ENCODE results near the gene SMYD3. TPM values are rescaled to one million over a fixed set of nuclear protein-coding genes. Genes with fewer than 3 reads are reported as not detected.

SMYD3 gene
- total and polyA plus RNA-seq, 9 of the 15 experiments (the other 6 are each of a cell fraction or from before 2014, with no cell fraction given): 128 to 440 (median 197) TPM

GRCh38 chr1:246497331-246497915 is 9.7 kb downstream of the SMYD3 start (continued):
- TF ChIP-seq RAD21 (CRISPR knock-in tag; conservative IDR thresholded peaks at IDR 0.05 in 1 of 2, IDR thresholded peaks at IDR 0.05 in 1 of 2) (peak; percentile 84 to 92), MTA2 (IDR thresholded peaks at IDR 0.05; ENCODE audit: low read depth) (no peak), TEAD4 (IDR thresholded peaks at IDR 0.05; ENCODE audit: low read length) (peak; percentile 33; the same call in 1 of the 2 replicates), TEAD4 (CRISPR knock-in tag; IDR thresholded peaks at IDR 0.05; ENCODE audit: borderline replicate concordance) (no peak), SPI1 (IDR thresholded peaks at IDR 0.05; ENCODE audit: borderline replicate concordance, low read depth, low read length) (peak; percentile 37; the same call in 1 of the 2 replicates), FOSL1 (tag; conservative IDR thresholded peaks at IDR 0.05) (peak; percentile 26; the same call in 1 of the 2 replicates), ZBTB9 (CRISPR knock-in tag; IDR thresholded peaks at IDR 0.05) (no peak), TAL1 (IDR thresholded peaks at IDR 0.05) (no peak), SMC3 (conservative IDR thresholded peaks at IDR 0.05; ENCODE audit: insufficient read depth, low read depth, low read length) (peak; percentile 77), SP1 (CRISPR knock-in tag; IDR thresholded peaks at IDR 0.05) (peak; percentile 32; the same call in 1 of the 2 replicates), MXD1 (CRISPR knock-in tag; IDR thresholded peaks at IDR 0.05; ENCODE audit: borderline replicate concordance, poor library complexity, severe bottlenecking) (no peak), HDAC1 (IDR thresholded peaks at IDR 0.05) (no peak), MECOM (CRISPR knock-in tag; IDR thresholded peaks at IDR 0.05) (0 out of 2 replicates have a peak, but pooled peaks have one; percentile 35), NBN (IDR thresholded peaks at IDR 0.05; ENCODE audit: low read depth) (no peak), KLF16 (IDR thresholded peaks at IDR 0.05) (0 out of 2 replicates have a peak, but pooled peaks have one; percentile 17)
- TF ChIP-seq, protein P1, sequence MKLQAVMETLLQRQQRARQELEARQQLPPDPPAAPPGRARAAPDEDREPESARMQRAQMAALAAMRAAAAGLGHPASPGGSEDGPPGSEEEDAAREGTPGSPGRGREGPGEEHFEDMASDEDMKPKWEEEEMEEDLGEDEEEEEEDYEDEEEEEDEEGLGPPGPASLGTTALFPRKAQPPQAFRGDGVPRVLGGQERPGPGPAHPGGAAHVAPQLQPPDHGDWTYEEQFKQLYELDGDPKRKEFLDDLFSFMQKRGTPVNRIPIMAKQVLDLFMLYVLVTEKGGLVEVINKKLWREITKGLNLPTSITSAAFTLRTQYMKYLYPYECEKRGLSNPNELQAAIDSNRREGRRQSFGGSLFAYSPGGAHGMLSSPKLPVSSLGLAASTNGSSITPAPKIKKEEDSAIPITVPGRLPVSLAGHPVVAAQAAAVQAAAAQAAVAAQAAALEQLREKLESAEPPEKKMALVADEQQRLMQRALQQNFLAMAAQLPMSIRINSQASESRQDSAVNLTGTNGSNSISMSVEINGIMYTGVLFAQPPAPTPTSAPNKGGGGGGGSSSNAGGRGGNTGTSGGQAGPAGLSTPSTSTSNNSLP (IDR thresholded peaks at IDR 0.05; ENCODE audit: borderline replicate concordance, low read depth, low read length): peak; percentile 88
- TF ChIP-seq, protein P2, sequence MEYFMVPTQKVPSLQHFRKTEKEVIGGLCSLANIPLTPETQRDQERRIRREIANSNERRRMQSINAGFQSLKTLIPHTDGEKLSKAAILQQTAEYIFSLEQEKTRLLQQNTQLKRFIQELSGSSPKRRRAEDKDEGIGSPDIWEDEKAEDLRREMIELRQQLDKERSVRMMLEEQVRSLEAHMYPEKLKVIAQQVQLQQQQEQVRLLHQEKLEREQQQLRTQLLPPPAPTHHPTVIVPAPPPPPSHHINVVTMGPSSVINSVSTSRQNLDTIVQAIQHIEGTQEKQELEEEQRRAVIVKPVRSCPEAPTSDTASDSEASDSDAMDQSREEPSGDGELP (CRISPR knock-in tag; IDR thresholded peaks at IDR 0.05; ENCODE audit: borderline replicate concordance): no peak
- TF ChIP-seq, protein P3, sequence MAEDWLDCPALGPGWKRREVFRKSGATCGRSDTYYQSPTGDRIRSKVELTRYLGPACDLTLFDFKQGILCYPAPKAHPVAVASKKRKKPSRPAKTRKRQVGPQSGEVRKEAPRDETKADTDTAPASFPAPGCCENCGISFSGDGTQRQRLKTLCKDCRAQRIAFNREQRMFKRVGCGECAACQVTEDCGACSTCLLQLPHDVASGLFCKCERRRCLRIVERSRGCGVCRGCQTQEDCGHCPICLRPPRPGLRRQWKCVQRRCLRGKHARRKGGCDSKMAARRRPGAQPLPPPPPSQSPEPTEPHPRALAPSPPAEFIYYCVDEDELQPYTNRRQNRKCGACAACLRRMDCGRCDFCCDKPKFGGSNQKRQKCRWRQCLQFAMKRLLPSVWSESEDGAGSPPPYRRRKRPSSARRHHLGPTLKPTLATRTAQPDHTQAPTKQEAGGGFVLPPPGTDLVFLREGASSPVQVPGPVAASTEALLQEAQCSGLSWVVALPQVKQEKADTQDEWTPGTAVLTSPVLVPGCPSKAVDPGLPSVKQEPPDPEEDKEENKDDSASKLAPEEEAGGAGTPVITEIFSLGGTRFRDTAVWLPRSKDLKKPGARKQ (CRISPR knock-in tag; IDR thresholded peaks at IDR 0.05): peak; percentile 46; the same call in 1 of the 2 replicates
- TF ChIP-seq, protein P4, sequence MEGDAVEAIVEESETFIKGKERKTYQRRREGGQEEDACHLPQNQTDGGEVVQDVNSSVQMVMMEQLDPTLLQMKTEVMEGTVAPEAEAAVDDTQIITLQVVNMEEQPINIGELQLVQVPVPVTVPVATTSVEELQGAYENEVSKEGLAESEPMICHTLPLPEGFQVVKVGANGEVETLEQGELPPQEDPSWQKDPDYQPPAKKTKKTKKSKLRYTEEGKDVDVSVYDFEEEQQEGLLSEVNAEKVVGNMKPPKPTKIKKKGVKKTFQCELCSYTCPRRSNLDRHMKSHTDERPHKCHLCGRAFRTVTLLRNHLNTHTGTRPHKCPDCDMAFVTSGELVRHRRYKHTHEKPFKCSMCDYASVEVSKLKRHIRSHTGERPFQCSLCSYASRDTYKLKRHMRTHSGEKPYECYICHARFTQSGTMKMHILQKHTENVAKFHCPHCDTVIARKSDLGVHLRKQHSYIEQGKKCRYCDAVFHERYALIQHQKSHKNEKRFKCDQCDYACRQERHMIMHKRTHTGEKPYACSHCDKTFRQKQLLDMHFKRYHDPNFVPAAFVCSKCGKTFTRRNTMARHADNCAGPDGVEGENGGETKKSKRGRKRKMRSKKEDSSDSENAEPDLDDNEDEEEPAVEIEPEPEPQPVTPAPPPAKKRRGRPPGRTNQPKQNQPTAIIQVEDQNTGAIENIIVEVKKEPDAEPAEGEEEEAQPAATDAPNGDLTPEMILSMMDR (IDR thresholded peaks at IDR 0.05 in 2 of 3, conservative IDR thresholded peaks at IDR 0.05 in 1 of 3; ENCODE audit: insufficient read depth in 2 of 3, low read depth in 1 of 3, low read length in 3 of 3): peak; percentile 70 to 91 (median 71); a peak in 5 of 6 replicates

Measured in K562 (cell line).